Measurements from ENCODE around the gene DENND4C. TPM values are rescaled to one million over a fixed set of nuclear protein-coding genes. Genes with fewer than 3 reads are reported as not detected.
"Not testable (repeated sequence)": the region's sequence is repeated elsewhere in the genome, so short reads cannot be mapped to it uniquely, and the experiment has no call there.

Gene DENND4C
- total RNA-seq, 1 donor from 2014 or later, result 31.3 TPM

DNA sequence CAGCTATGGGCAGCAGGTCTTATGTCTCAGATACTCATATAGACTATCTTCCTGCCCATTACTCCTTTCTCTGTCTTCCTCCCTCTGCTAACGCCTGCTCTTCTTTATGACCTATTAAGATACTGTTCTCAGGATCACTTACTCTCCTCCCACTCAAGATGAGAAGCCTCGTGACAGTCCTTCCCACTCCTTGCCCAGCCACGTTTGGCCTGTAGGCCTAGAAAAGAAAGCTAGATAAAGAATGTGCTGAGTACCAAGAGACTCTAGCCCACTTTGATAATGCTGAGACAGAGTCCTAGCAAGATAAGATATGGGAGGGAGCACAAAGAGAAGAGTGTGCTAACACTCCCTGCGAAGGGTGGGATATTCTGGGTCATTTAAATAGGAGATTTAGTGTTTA lies 6.8 kb upstream of the DENND4C start:
- DNase-seq (ENCODE audit: low read depth), result no peak

- DNase-seq (ENCODE audit: low read depth), result no peak
Observed at GRCh38 chr9:19224563-19224962, 5.9 kb upstream of the DENND4C start.

DNA sequence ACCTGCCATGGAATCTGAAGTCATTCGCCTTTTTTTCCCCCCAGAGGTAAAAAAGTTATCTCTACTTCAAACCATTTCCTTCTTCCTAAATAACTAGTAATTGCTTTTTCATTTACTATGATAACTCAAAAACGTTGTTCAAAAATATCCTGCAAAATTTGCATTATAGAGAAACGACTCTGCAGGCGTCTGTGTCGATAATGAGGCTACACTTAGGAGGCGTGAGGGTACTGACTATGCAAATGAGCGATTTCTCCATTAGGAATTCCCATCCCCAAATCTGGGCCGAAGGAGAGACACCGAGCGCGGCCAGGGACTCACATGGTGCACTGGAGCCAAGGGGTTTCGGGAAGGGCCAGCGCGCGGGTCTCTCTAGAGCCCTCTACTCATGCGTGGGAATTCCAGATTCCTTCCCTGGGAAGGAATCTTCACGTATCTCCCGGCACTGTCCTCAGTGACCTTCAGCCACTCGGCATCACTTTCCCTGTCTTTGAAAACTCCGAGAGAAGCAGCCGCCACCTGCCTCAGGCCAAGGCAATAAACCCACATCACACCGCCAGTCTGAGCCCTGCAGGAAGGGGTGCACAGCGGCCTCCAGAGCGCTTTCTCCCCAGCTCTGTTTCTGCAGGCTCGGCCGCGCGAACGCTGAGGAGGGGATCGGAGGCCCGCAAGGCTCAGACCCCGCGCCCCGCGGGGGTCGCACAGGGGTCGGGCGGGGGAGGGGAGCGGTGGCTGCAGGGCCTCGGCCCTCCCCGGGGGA lies 718 bp upstream of the DENND4C start:
- peak; percentile 71 for DNase-seq (ENCODE audit: low read depth)

DNA sequence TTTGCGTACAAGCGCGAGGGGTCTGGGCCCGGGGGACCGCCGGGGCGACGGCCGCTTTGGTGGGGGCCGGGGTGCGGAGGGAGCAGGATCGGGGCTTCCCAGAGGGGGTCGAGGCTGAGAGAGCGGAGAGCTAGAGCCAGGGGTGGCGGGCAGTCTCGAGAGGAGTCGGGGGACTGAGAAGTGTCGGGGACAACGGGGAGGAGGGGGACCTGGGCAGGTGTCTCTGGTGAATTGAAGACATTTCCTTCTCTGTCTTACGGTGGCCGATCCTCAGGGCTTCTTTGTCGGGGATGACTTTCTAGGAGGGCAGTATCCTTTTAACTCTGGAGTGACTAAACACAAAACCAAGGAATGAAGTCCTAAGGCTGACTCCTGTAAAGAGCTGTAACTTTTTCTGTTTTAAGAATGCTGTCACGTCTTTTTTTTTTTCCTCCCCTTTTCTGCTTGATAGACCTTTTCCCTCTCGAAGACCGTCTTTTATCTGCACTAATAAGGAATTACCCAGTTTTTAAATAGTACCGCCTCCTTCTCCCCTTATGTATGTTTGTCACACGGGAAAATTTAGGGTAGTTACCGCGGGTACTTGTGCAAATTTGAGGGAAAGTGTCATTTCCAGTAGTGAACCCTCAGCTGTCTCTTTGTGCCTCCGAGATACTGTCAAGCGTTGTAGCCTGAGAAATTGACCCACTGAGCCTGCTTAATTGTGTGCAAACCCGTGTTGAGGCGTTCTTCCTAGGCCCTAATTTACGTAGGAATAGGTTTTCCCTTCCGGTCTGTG lies 822 bp downstream of the DENND4C start:
- peak; percentile 34 for DNase-seq (ENCODE audit: low read depth)

- DNase-seq (ENCODE audit: low read depth), result peak; percentile 4
Observed at GRCh38 chr9:19231904-19232822, 1.7 kb downstream of the DENND4C start.

GRCh38 chr9:19232823-19233194 lies 2.3 kb downstream of the DENND4C start:
- peak; percentile 15 for DNase-seq (ENCODE audit: low read depth)

GRCh38 chr9:19233344-19233743 lies 2.9 kb downstream of the DENND4C start:
- DNase-seq (ENCODE audit: low read depth), result no peak

DNA sequence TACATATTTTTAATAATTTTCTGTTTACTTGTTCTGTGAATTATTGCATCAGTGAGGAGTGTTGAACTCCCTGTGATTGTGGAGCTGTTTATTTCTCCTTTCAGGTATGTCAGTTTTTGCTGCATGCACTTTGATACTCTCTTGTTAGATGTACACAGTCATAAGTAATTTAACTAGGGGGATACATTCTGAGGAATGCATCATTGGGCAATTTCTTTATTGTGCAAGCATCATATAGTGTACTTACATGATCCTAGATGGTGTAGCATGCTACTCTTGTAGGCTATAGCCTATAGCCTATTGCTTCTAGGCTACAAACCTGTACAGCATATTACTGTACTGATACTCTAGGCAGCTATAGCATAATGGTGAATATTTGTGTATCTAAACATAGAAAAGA lies 9.5 kb downstream of the DENND4C start:
- no peak for DNase-seq (ENCODE audit: low read depth)

- no peak for DNase-seq (ENCODE audit: low read depth)
Observed at GRCh38 chr9:19241728-19242127, 11.2 kb downstream of the DENND4C start.

DNA sequence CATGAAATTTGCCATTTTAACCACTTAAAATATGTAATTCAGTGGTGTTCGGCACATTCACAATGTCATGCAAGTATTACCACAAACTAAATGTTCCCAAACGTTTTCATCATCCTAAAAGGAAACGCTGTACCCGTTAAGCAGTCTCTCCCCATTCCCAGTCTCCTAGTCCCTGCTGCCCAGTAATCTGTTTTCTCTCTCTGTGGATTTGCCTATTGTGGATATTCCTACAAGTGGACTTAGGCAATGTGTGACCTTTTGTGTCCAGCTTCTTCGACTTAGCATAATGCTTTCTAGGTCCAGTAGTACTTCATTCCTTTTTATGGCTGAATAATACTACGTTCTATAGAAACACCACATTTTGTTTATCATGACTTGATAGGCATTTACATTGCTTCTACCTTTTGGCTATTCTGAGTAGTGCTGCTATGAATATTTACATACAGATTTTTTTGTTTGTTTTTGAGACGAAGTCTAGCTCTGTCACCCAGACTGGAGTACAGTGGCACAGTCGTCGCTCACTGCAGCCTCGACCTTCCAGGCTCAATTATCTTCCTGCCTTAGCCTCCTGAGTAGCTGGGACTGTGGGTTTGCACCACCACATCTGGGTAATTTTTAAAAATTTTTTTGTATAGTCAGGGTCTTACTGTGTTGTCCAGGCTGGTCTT lies 13.0 kb downstream of the DENND4C start:
- no peak for DNase-seq (ENCODE audit: low read depth)

DNA sequence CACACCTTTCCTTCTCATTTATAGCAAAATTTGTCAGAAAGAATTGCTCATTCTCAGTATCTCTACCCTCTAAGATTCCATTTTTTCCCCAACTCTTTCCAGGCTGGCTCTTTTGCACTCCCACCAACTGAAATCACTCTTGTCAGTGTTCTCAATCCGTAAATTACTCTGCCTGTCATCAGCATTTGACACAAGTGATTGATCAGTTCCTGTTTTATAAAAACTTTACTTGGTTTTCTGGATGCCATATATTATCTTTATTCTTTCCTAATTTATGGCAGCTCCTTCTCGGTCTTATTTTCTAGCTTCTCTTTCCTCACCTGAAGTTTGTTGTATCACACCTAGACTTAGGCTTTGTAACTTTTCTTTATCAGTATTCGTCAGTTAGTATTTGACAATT lies 16.4 kb downstream of the DENND4C start:
- no peak for DNase-seq (ENCODE audit: low read depth)

DNA sequence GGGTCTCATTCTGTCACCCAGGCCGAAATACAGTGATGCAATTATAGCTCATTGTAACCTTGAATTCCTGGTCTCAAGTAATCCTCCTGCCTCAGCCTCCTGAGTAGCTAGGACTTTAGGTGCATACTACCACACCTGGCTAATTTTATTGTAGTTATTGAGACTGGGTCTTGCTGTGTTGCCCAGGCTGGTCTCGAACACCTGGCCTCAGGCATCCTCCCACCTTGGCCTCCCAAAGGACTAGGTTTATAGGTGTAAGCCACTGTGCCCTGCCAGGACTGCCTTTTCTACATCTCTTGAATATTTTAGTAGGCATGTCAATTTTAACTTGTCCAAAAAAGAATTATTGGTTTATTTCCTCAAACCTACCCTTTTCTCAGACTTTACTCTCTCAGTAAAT lies 16.9 kb downstream of the DENND4C start:
- DNase-seq (ENCODE audit: low read depth), result no peak

DNA sequence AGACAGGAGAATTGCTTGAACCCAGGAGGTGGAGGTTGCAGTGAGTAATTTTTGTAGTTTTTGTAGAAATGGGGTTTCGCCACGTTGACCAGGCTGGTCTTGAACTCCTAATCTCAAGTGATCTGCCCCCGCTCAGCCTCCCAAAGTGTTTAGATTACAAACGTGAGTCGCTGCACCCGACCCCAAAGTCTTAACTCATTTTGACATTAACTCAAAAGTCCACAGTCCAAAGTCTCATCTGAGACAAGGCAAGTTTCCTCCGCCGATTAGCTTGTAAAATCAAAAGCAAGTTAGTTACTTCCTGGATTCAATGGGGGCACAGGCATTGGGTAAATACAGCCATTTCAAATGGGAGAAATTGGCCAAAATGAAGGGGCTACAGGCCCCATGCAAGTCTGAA lies 19.9 kb downstream of the DENND4C start:
- DNase-seq (ENCODE audit: low read depth), result not testable (repeated sequence)

DNA sequence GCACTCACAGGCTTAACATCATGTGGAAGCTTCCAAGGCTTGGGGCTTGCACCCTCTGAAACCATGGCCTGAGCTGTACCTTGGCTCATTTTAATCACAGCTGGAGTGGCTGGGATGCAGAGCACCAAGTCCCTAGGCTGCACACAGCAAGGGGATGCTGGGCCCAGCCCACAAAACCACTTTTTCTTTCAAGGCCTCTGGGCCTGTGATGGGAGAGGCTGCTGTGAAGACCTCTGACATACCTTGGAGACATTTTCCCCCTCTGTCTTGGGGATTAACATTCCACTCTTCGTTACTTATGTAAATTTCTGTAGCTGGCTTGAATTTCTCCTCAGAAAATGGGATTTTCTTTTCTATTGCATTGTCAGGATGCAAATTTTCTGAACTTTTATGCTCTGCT lies 20.7 kb downstream of the DENND4C start:
- not testable (repeated sequence) for DNase-seq (ENCODE audit: low read depth)

DNA sequence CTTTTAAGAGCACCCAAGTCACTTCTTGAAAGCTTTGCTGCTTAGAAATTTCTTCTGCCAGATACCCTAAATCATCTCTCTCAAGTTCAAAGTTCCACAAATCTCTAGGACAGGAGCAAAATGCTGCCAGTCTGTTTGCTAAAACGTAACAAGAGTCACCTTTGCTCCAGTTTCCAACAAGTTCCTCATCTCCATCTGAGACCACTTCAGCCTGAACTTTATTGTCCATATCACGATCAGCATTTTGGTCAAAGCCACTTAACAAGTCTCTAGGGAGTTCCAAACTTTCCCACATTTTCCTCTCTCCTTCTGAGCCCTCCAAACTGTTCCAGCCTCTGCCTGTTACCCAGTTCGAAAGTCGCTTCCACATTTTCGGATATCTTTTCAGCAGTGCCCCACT lies 21.1 kb downstream of the DENND4C start:
- DNase-seq (ENCODE audit: low read depth), result not testable (repeated sequence)

GRCh38 chr9:19252174-19252884 lies 21.8 kb downstream of the DENND4C start:
- DNase-seq (ENCODE audit: low read depth), result no peak

- DNase-seq (ENCODE audit: low read depth), result no peak
Observed at GRCh38 chr9:19252885-19253219, 22.4 kb downstream of the DENND4C start.

DNA sequence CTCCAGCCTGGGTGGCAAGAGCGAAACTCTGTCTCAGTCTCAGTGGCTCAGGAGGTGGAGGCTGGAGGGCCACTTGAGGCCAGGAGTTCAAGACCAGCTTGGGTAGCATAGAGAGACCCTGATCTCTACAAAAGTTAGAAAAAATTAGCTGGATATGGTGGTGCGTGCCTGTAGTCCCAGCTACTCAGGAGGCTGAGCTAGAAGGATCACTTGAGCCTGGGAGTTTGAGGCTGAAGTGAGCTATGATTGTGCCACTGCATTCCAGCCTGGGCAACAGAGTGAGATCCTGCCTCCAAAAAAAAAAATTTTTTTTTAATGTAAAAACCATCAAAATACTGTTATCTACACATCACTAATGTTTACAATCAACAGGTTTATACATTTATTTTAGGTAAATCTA lies 24.6 kb downstream of the DENND4C start:
- DNase-seq (ENCODE audit: low read depth), result no peak

DNA sequence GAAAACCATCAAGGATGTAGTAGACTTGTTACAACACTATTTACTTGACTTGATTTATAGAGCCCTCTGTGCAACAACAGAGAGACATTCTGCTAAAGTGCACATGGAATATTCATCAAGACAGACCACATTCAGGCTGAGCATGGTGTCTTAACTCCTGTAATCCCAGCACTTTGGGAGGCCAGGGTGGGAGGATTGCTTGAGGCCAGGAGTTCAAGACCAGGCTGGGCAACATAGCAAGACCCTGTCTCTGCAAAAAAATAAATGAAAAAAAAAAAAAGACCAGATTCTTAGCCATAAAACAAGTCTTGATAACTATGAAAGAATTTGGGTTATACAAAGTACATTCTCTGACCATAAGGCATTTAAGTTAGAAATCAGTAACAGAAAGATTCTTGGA lies 25.3 kb downstream of the DENND4C start:
- DNase-seq (ENCODE audit: low read depth), result no peak

GRCh38 chr9:19259665-19260255 lies 29.3 kb downstream of the DENND4C start:
- DNase-seq (ENCODE audit: low read depth), result not testable (repeated sequence)
